Esophagus muscularis mucosa (tissue), 4 donors: ENCODE results near the gene SSRP1. TPM values are rescaled to one million over a fixed set of nuclear protein-coding genes. Genes with fewer than 3 reads are reported as not detected.
A peak's percentile ranks its signal among the peaks of the same experiment; 100 is the strongest.

Experiments used
- DNase-seq: peaks from one replicate; pipeline ENCODE4 v3.0.0-alpha.2; 2017; ENCODE audit errors: extremely low spot score
- H3K27ac ChIP-seq, 4 donors: fragments of 200-600 bp; sonication (generic); replicated peaks in 1 of 4; 1 replicate in 3 of 4; 2 replicates in 1 of 4; pipeline ENCODE4 v1.5.1; 2016 to 2019; ENCODE audit warnings: mild to moderate bottlenecking in 1 of 4
- H3K27me3 ChIP-seq, 4 donors: fragments of 200-600 bp; sonication (generic); one replicate each; pipeline versions ENCODE4 v1.5.1 to v1.6.0; 2016 to 2019
- H3K36me3 ChIP-seq, 4 donors: fragments of 200-600 bp; sonication (generic); one replicate each; pipeline ENCODE4 v1.5.1; 2016 to 2019
- H3K4me1 ChIP-seq, 4 donors: fragments of 200-600 bp; sonication (generic); one replicate each; pipeline ENCODE4 v1.5.1; 2016 to 2019
- H3K4me3 ChIP-seq, 4 donors: fragments of 200-600 bp; sonication (generic); 1 replicate in 2 of 4; 2 replicates in 2 of 4; pipeline ENCODE4 v1.5.1; 2016 to 2019; ENCODE audit warnings: mild to moderate bottlenecking in 4 of 4, moderate library complexity in 1 of 4
- H3K9me3 ChIP-seq, 4 donors: fragments of 200-600 bp; sonication (generic); 1 replicate in 3 of 4; 2 replicates in 1 of 4; pipeline ENCODE4 v1.5.1; 2016 to 2019
- CTCF ChIP-seq, 3 experiments: fragments of 200-600 bp in 2 of 3; fragments of 450-650 bp in 1 of 3; sonication (generic) in 2 of 3; IDR thresholded peaks; one replicate each; pipeline ENCODE4 v1.5.1; 2017 to 2019; ENCODE audit warnings: antibody characterized with exemption in 3 of 3, mild to moderate bottlenecking in 2 of 3, moderate library complexity in 1 of 3
- EP300 ChIP-seq: sonication (generic); formaldehyde crosslinking; IDR thresholded peaks from one replicate; pipeline ENCODE4 v1.6.1; 2017; ENCODE audit warnings: antibody characterized with exemption
- POLR2A ChIP-seq: fragments of 450-650 bp; IDR thresholded peaks from one replicate; pipeline ENCODE4 v1.6.1; 2017; ENCODE audit warnings: antibody characterized with exemption, moderate library complexity, mild to moderate bottlenecking, low read depth
- POLR2AphosphoS5 ChIP-seq, 2 donors: sonication (generic); formaldehyde crosslinking; IDR thresholded peaks; one replicate each; pipeline ENCODE4 v1.6.1; 2017; ENCODE audit warnings: antibody characterized with exemption in 2 of 2
- WGBS: methylation state at CpG from one replicate; pipeline ENCODE4 v1.1.5; 2018; 5-methylcytosine and 5-hydroxymethylcytosine counted together
- intact Hi-C: fragments of 100-400 bp; cut with DNase I; formaldehyde crosslinking; loops from one replicate; pipeline ENCODE4 v1.15.1; 2023
- total RNA-seq, 4 donors: library from RNA; depleted of rRNA; stranded (reverse); fragments of >200 nt; gene quantifications; one replicate each; pipeline versions ENCODE4 v1.1.0 to v1.2.1, GENCODE V29; 2016

The SSRP1 gene
- total RNA-seq, 4 donors from 2014 or later = 74.6 to 101 (median 88.1) TPM

- DNase-seq = no peak
- WGBS = 79% methylated on average over 9 of the region's 9 CpGs
- TF ChIP-seq EP300 (no peak), POLR2A (no peak), POLR2AphosphoS5 (IDR thresholded peaks at IDR 0.05) (no peak), CTCF (IDR thresholded peaks at IDR 0.05) (no peak)
- H3K4me3 ChIP-seq = no peak overlapping the region
- H3K27ac ChIP-seq = no peak overlapping the region
- intact Hi-C loops = no loop called here
- no peaks in the 10 kb centered on the region for H3K9me3 ChIP-seq
- no peaks in the 10 kb centered on the region for H3K36me3 ChIP-seq
- H3K4me1 ChIP-seq = peaks cover 11 to 14% (median 13%) of the 10 kb centered on the region in 4 donors
- no peaks in the 10 kb centered on the region for H3K27me3 ChIP-seq
These were observed 22.9 kb upstream of the SSRP1 start for GRCh38 chr11:57358543-57358961.

- TF ChIP-seq CTCF (IDR thresholded peaks at IDR 0.05) (no peak), EP300 (no peak), POLR2A (no peak), POLR2AphosphoS5 (IDR thresholded peaks at IDR 0.05) (no peak)
- Histone ChIP-seq H3K36me3 (no peaks in the 10 kb centered on the region), H3K4me3 (no peak overlapping the region), H3K9me3 (no peaks in the 10 kb centered on the region), H3K27ac (peak overlapping the region in 3 of 4 donors; percentile 28 to 57 (median 44)), H3K4me1 (peaks cover 11 to 14% (median 13%) of the 10 kb centered on the region in 4 donors), H3K27me3 (no peaks in the 10 kb centered on the region)
- intact Hi-C loops = no loop called here
- WGBS = 28% methylated on average over 6 of the region's 6 CpGs
- DNase-seq = no peak
These were observed 22.2 kb upstream of the SSRP1 start for GRCh38 chr11:57357856-57358255.

GRCh38 chr11:57357310-57357709 is 21.6 kb upstream of the SSRP1 start:
- Histone ChIP-seq H3K27me3 (no peaks in the 10 kb centered on the region), H3K27ac (peak overlapping the region in 3 of 4 donors; percentile 28 to 57 (median 44)), H3K4me1 (peaks cover 11 to 14% (median 13%) of the 10 kb centered on the region in 4 donors), H3K36me3 (no peaks in the 10 kb centered on the region), H3K9me3 (no peaks in the 10 kb centered on the region), H3K4me3 (no peak overlapping the region)
- no peak for DNase-seq
- intact Hi-C loops = no loop called here
- TF ChIP-seq CTCF (IDR thresholded peaks at IDR 0.05) (no peak), POLR2A (no peak), EP300 (no peak), POLR2AphosphoS5 (IDR thresholded peaks at IDR 0.05) (no peak)
- 92% methylated on average over 3 of the region's 3 CpGs for WGBS

GRCh38 chr11:57356268-57356667 is 20.6 kb upstream of the SSRP1 start:
- 78% methylated on average over 9 of the region's 9 CpGs for WGBS
- Histone ChIP-seq H3K9me3 (no peaks in the 10 kb centered on the region), H3K4me1 (peaks cover 11 to 14% (median 13%) of the 10 kb centered on the region in 4 donors), H3K27ac (no peak overlapping the region), H3K36me3 (no peaks in the 10 kb centered on the region), H3K4me3 (no peak overlapping the region), H3K27me3 (no peaks in the 10 kb centered on the region)
- intact Hi-C loops = no loop called here
- no peak for DNase-seq
- TF ChIP-seq POLR2AphosphoS5 (IDR thresholded peaks at IDR 0.05) = no peak
- no peak for TF ChIP-seq EP300
- TF ChIP-seq POLR2A = no peak
- no peak for TF ChIP-seq CTCF (IDR thresholded peaks at IDR 0.05)

GRCh38 chr11:57354699-57355098 is 19.0 kb upstream of the SSRP1 start:
- Histone ChIP-seq H3K9me3 (no peaks in the 10 kb centered on the region), H3K27ac (no peak overlapping the region), H3K27me3 (no peaks in the 10 kb centered on the region), H3K4me1 (peaks cover 12 to 18% (median 17%) of the 10 kb centered on the region in 4 donors), H3K4me3 (no peak overlapping the region), H3K36me3 (no peaks in the 10 kb centered on the region)
- no peak for TF ChIP-seq POLR2A
- no peak for TF ChIP-seq CTCF (IDR thresholded peaks at IDR 0.05)
- no peak for DNase-seq
- 79% methylated on average over 6 of the region's 6 CpGs for WGBS
- intact Hi-C loops = loop anchor here (5.0 kb wide), 1 partner anchor 512 kb away; no protein-coding TSS in a partner anchor
